Measurements from ENCODE around the gene OTUD4. TPM values are rescaled to one million over a fixed set of nuclear protein-coding genes. Genes with fewer than 3 reads are reported as not detected.
A peak's percentile ranks its signal among the peaks of the same experiment; 100 is the strongest.

Gene OTUD4
- total RNA-seq, 2 experiments from 2014 or later = 48.9 to 57.8 TPM

DNA sequence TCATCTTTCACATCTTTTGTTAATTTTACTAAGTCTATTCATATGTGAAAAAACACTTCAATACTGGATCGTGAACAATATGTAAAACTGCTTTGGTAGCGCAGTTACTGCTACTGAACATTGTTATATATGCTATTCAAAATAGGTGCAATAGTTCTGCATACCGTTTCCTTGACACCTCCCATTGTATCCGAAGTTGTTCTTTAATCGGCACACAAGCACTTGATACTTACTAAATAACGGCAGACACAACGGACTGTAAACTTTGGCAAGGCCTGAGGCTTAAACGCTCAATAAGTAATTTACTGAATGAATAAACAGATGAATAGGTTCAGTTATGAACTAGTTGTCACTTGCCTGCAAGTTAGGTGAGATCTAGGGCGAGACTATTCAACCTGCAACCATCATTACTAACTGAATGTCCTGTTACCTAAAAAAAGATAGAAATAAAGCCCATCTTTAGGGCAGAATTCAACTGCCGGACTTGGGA is 83.0 kb downstream of the OTUD4 start:
- peaks cover 36% of the 10 kb centered on the region for H3K36me3 Mint-ChIP-seq
- H3K9me3 Mint-ChIP-seq (ENCODE audit: low read depth) = peaks cover 2% of the 10 kb centered on the region
- H3K4me3 Mint-ChIP-seq = peak overlapping the region; percentile 84
- peaks cover 35% of the 10 kb centered on the region for H3K4me1 Mint-ChIP-seq
- peak overlapping the region; percentile 92 for H3K27ac Mint-ChIP-seq
- DNase-seq (no peak), ATAC-seq (no peak)
- CTCF ChIA-PET = interaction anchor here (0.9 to 3.1 kb wide), 5 partner anchors 13 to 81 kb away, joined by 3 to 17 read pairs (median 4); no protein-coding TSS in a partner anchor
- H3K27me3 Mint-ChIP-seq = no peaks in the 10 kb centered on the region

DNA sequence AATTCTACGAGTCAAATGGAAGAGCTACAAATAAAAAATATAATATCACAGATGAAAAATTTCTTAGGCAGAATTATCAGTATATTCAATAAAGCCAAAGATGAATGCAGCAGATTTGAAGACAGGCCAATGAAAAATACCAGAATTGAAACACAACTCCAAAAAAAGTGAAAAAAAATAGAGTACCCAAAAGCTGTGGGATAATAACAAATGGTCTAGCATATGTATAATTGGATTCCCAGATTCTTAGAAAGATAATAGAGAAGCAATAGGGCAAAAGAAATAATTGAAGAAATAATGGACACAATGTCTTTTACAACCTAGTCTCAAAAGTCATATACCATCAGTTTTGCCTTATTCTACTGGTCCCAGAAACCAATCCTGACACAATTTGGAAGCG is 86.8 kb downstream of the OTUD4 start:
- Mint-ChIP-seq H3K9me3 (ENCODE audit: low read depth) (peaks cover 2% of the 10 kb centered on the region), H3K4me3 (no peak overlapping the region), H3K27ac (no peak overlapping the region), H3K4me1 (peaks cover 37% of the 10 kb centered on the region), H3K27me3 (no peaks in the 10 kb centered on the region), H3K36me3 (peaks cover 62% of the 10 kb centered on the region)
- DNase-seq (no peak), ATAC-seq (no peak)
- CTCF ChIA-PET = no interaction called here

- Mint-ChIP-seq H3K4me1 (peaks cover 33% of the 10 kb centered on the region), H3K9me3 (ENCODE audit: low read depth) (peaks cover 2% of the 10 kb centered on the region), H3K27me3 (no peaks in the 10 kb centered on the region), H3K27ac (no peak overlapping the region), H3K4me3 (no peak overlapping the region), H3K36me3 (peaks cover 73% of the 10 kb centered on the region)
- CTCF ChIA-PET = interaction anchor here (1.6 kb wide), 1 partner anchor 8 kb away, joined by 4 read pairs; no protein-coding TSS in a partner anchor
- ATAC-seq (no peak), DNase-seq (no peak)
These were observed 90.0 kb downstream of the OTUD4 start for GRCh38 chr4:145090380-145090779.

GRCh38 chr4:145083891-145084605 is 96.3 kb downstream of the OTUD4 start:
- Mint-ChIP-seq H3K4me3 (no peak overlapping the region), H3K4me1 (peaks cover 10% of the 10 kb centered on the region), H3K36me3 (peaks cover 37% of the 10 kb centered on the region), H3K27me3 (no peaks in the 10 kb centered on the region), H3K27ac (no peak overlapping the region), H3K9me3 (ENCODE audit: low read depth) (no peaks in the 10 kb centered on the region)
- no peak for DNase-seq
- no peak for ATAC-seq
- CTCF ChIA-PET = interaction anchor here (0.7 to 1.0 kb wide), 2 partner anchors 12 to 14 kb away, joined by 3 to 4 read pairs; partner anchors contain the start of genes ABCE1 and ANAPC10

Other genes with a start within 250 kb of the OTUD4 start
- 10 to 100 TPM; 26.2 to 28.5 TPM for gene ANAPC10, start 82.4 kb downstream of the OTUD4 start, total RNA-seq
- gene ABCE1, start 82.3 kb downstream of the OTUD4 start, total RNA-seq = 10 to 100 TPM; 64.7 to 97.4 TPM

Data from activated CD8-positive, alpha-beta memory T cell treated with anti-CD3 and anti-CD28 coated beads, Interleukin-2, amount 10 ng/mL, durations not matched to agents 7 days and 5 days (primary cell).